ENCODE results near the gene COMMD2. TPM values are rescaled to one million over a fixed set of nuclear protein-coding genes. Genes with fewer than 3 reads are reported as not detected.
A peak's percentile ranks its signal among the peaks of the same experiment; 100 is the strongest.

COMMD2 gene
- 24.6 and 25.6 TPM in 2 replicates for polyA plus RNA-seq (2013)

- peaks cover 2 to 6% of the 10 kb centered on the region in 2 experiments for H3K36me3 ChIP-seq (ENCODE audit: control insufficient read depth in 1 of 2, insufficient read depth in 2 of 2, low read length in 2 of 2)
These were observed at the start of gene COMMD2 for GRCh38 chr3:149752051-149752787. Gene COMMD2, minus strand, starts transcription at chr3:149752489. Its CDS starts 45 bp downstream, at chr3:149752444.

GRCh38 chr3:149801639-149802038, 49.4 kb upstream of the COMMD2 start:
- Histone ChIP-seq H3K79me1 (ENCODE audit: low read length) (no peaks in the 10 kb centered on the region), H3K18ac (ENCODE audit: low read length) (no peak overlapping the region), H3K79me2 (ENCODE audit: control insufficient read depth, insufficient read depth, low read length, poor library complexity) (no peaks in the 10 kb centered on the region), H3K27ac (ENCODE audit: low read depth, low read length) (no peak overlapping the region), H3K9me3 (ENCODE audit: insufficient read depth, low read depth, low read length) (no peaks in the 10 kb centered on the region), H3K27me3 (ENCODE audit: insufficient read depth, low read length) (no peaks in the 10 kb centered on the region), H3K14ac (ENCODE audit: low read length) (no peak overlapping the region), H2BK5ac (ENCODE audit: low read depth, low read length, poor library complexity) (no peak overlapping the region), H2AK5ac (ENCODE audit: low read length) (no peak overlapping the region), H2BK120ac (ENCODE audit: insufficient read depth, low read length, poor library complexity) (no peak overlapping the region), H3K36me3 (ENCODE audit: control insufficient read depth in 1 of 2, insufficient read depth in 2 of 2, low read length in 2 of 2) (no peaks in the 10 kb centered on the region), H2AFZ (ENCODE audit: insufficient read depth, low read length, poor library complexity) (no peak overlapping the region), H3K4me3 (ENCODE audit: low read depth, low read length) (no peak overlapping the region), H3K4me2 (ENCODE audit: low read length) (no peak overlapping the region), H3K9ac (ENCODE audit: low read length) (no peak overlapping the region), H3K4ac (ENCODE audit: low read depth, low read length) (no peak overlapping the region), H3K4me1 (ENCODE audit: control insufficient read depth in 1 of 2, insufficient read depth in 2 of 2, low read length in 2 of 2) (no peaks in the 10 kb centered on the region), H3K23ac (ENCODE audit: low read length) (no peak overlapping the region), H2BK12ac (ENCODE audit: low read length) (no peak overlapping the region), H4K12ac (ENCODE audit: low read depth, low read length) (no peak overlapping the region), H4K91ac (ENCODE audit: low read depth, low read length) (no peak overlapping the region), H4K8ac (ENCODE audit: low read depth, low read length) (no peak overlapping the region)
- DNase-seq: no peak
- no CpG with 5 or more reads among the region's 5 CpGs for WGBS (ENCODE audit: extremely low coverage, insufficient coverage, insufficient read length)

More at GRCh38 chr3:149752051-149752787, at the start of gene COMMD2:
- H3K79me2 ChIP-seq (ENCODE audit: control insufficient read depth, insufficient read depth, low read length, poor library complexity): peaks cover 4% of the 10 kb centered on the region
- H4K8ac ChIP-seq (ENCODE audit: low read depth, low read length): peak within 1 kb of the TSS; percentile 96
- H3K4ac ChIP-seq (ENCODE audit: low read depth, low read length): peak within 1 kb of the TSS; percentile 4
- H3K27me3 ChIP-seq (ENCODE audit: insufficient read depth, low read length): no peaks in the 10 kb centered on the region
- H3K14ac ChIP-seq (ENCODE audit: low read length): peak within 1 kb of the TSS; percentile 50
- peak within 1 kb of the TSS; percentile 100 for H3K4me3 ChIP-seq (ENCODE audit: low read depth, low read length)
- peak; percentile 95 to 97 for DNase-seq
- no peak within 1 kb of the TSS for H2BK12ac ChIP-seq (ENCODE audit: low read length)
- peak within 1 kb of the TSS; percentile 24 for H3K18ac ChIP-seq (ENCODE audit: low read length)
- no CpG with 5 or more reads among the region's 52 CpGs for WGBS (ENCODE audit: extremely low coverage, insufficient coverage, insufficient read length)
- peak within 1 kb of the TSS; percentile 76 for H2AK5ac ChIP-seq (ENCODE audit: low read length)
- peak within 1 kb of the TSS; percentile 92 for H3K9ac ChIP-seq (ENCODE audit: low read length)
- peak within 1 kb of the TSS; percentile 40 for H4K12ac ChIP-seq (ENCODE audit: low read depth, low read length)
- H2BK120ac ChIP-seq (ENCODE audit: insufficient read depth, low read length, poor library complexity): peak within 1 kb of the TSS; percentile 44
- H3K9me3 ChIP-seq (ENCODE audit: insufficient read depth, low read depth, low read length): no peaks in the 10 kb centered on the region
- H4K91ac ChIP-seq (ENCODE audit: low read depth, low read length): peak within 1 kb of the TSS; percentile 69
- H3K4me2 ChIP-seq (ENCODE audit: low read length): peak within 1 kb of the TSS; percentile 75
- peaks cover 4% of the 10 kb centered on the region for H3K79me1 ChIP-seq (ENCODE audit: low read length)
- no peak within 1 kb of the TSS for H3K23ac ChIP-seq (ENCODE audit: low read length)
- peaks cover 0 to 2% of the 10 kb centered on the region in 2 experiments for H3K4me1 ChIP-seq (ENCODE audit: control insufficient read depth in 1 of 2, insufficient read depth in 2 of 2, low read length in 2 of 2)
- H2AFZ ChIP-seq (ENCODE audit: insufficient read depth, low read length, poor library complexity): peak within 1 kb of the TSS; percentile 96
- H3K27ac ChIP-seq (ENCODE audit: low read depth, low read length): peak within 1 kb of the TSS; percentile 67
- H2BK5ac ChIP-seq (ENCODE audit: low read depth, low read length, poor library complexity): peak within 1 kb of the TSS; percentile 0

DNA sequence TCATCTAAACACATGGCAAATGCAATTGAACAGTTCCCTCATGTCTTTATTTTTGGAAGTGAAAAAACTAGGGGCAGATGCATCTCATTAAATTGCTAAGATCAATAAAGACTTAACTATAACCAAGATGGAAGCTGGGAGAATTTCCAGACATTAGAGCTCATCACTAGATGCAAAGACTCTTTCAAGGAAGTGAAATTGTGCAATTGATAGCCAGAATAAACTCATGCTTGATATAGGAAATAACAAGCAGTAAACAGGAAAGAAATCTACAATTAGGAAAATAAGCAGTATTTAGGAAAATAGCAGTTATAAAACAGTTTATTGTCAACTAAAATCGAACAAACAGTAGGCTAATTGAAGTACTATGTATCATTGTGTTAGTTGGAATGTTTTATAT, 48.9 kb upstream of the COMMD2 start:
- Histone ChIP-seq H3K23ac (ENCODE audit: low read length) (no peak overlapping the region), H3K4ac (ENCODE audit: low read depth, low read length) (no peak overlapping the region), H3K9me3 (ENCODE audit: insufficient read depth, low read depth, low read length) (no peaks in the 10 kb centered on the region), H2BK12ac (ENCODE audit: low read length) (no peak overlapping the region), H2BK5ac (ENCODE audit: low read depth, low read length, poor library complexity) (no peak overlapping the region), H3K18ac (ENCODE audit: low read length) (no peak overlapping the region), H3K79me2 (ENCODE audit: control insufficient read depth, insufficient read depth, low read length, poor library complexity) (no peaks in the 10 kb centered on the region), H4K91ac (ENCODE audit: low read depth, low read length) (no peak overlapping the region), H3K79me1 (ENCODE audit: low read length) (no peaks in the 10 kb centered on the region), H3K4me3 (ENCODE audit: low read depth, low read length) (no peak overlapping the region), H3K4me2 (ENCODE audit: low read length) (no peak overlapping the region), H2BK120ac (ENCODE audit: insufficient read depth, low read length, poor library complexity) (no peak overlapping the region), H3K27ac (ENCODE audit: low read depth, low read length) (no peak overlapping the region), H2AK5ac (ENCODE audit: low read length) (no peak overlapping the region), H3K27me3 (ENCODE audit: insufficient read depth, low read length) (no peaks in the 10 kb centered on the region), H3K4me1 (ENCODE audit: control insufficient read depth in 1 of 2, insufficient read depth in 2 of 2, low read length in 2 of 2) (no peaks in the 10 kb centered on the region), H3K9ac (ENCODE audit: low read length) (no peak overlapping the region), H4K12ac (ENCODE audit: low read depth, low read length) (no peak overlapping the region), H3K36me3 (ENCODE audit: control insufficient read depth in 1 of 2, insufficient read depth in 2 of 2, low read length in 2 of 2) (no peaks in the 10 kb centered on the region), H4K8ac (ENCODE audit: low read depth, low read length) (no peak overlapping the region), H3K14ac (ENCODE audit: low read length) (no peak overlapping the region), H2AFZ (ENCODE audit: insufficient read depth, low read length, poor library complexity) (no peak overlapping the region)
- no CpG with 5 or more reads among the region's 1 CpG for WGBS (ENCODE audit: extremely low coverage, insufficient coverage, insufficient read length)
- DNase-seq: no peak

DNA sequence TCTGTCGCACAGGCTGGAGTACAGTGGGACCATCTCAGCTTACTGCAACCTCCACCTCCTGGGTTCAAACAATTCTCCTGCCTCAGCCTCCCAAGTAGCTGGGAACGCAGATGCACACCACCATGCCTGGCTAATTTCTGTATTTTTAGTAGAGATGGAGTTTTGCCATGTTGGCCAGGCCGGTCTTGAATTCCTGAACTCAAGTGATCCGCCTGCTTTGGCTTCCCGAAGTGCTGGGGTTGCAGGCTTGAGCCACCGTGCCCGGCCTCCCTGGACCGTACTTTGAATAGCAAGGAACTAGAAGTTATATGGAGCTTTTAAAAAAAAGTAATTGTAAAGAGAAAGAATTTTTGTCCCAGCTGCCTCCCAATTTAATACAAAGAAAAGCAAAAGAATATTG, 48.4 kb upstream of the COMMD2 start:
- H3K4me2 ChIP-seq (ENCODE audit: low read length): no peak overlapping the region
- no peak overlapping the region for H4K12ac ChIP-seq (ENCODE audit: low read depth, low read length)
- H3K9ac ChIP-seq (ENCODE audit: low read length): no peak overlapping the region
- no peak overlapping the region for H4K91ac ChIP-seq (ENCODE audit: low read depth, low read length)
- no peak overlapping the region for H2BK5ac ChIP-seq (ENCODE audit: low read depth, low read length, poor library complexity)
- H3K4me3 ChIP-seq (ENCODE audit: low read depth, low read length): no peak overlapping the region
- H3K36me3 ChIP-seq (ENCODE audit: control insufficient read depth in 1 of 2, insufficient read depth in 2 of 2, low read length in 2 of 2): no peaks in the 10 kb centered on the region
- H3K14ac ChIP-seq (ENCODE audit: low read length): no peak overlapping the region
- no peak for DNase-seq
- no peaks in the 10 kb centered on the region for H3K27me3 ChIP-seq (ENCODE audit: insufficient read depth, low read length)
- no peak overlapping the region for H2BK120ac ChIP-seq (ENCODE audit: insufficient read depth, low read length, poor library complexity)
- H3K23ac ChIP-seq (ENCODE audit: low read length): no peak overlapping the region
- no peak overlapping the region for H2BK12ac ChIP-seq (ENCODE audit: low read length)
- H2AK5ac ChIP-seq (ENCODE audit: low read length): no peak overlapping the region
- H3K27ac ChIP-seq (ENCODE audit: low read depth, low read length): no peak overlapping the region
- H2AFZ ChIP-seq (ENCODE audit: insufficient read depth, low read length, poor library complexity): no peak overlapping the region
- no peaks in the 10 kb centered on the region for H3K79me2 ChIP-seq (ENCODE audit: control insufficient read depth, insufficient read depth, low read length, poor library complexity)
- no peaks in the 10 kb centered on the region for H3K9me3 ChIP-seq (ENCODE audit: insufficient read depth, low read depth, low read length)
- no peaks in the 10 kb centered on the region for H3K4me1 ChIP-seq (ENCODE audit: control insufficient read depth in 1 of 2, insufficient read depth in 2 of 2, low read length in 2 of 2)
- no peak overlapping the region for H3K18ac ChIP-seq (ENCODE audit: low read length)
- H3K79me1 ChIP-seq (ENCODE audit: low read length): no peaks in the 10 kb centered on the region
- no peak overlapping the region for H4K8ac ChIP-seq (ENCODE audit: low read depth, low read length)
- WGBS (ENCODE audit: extremely low coverage, insufficient coverage, insufficient read length): no CpG with 5 or more reads among the region's 8 CpGs
- no peak overlapping the region for H3K4ac ChIP-seq (ENCODE audit: low read depth, low read length)
